A549 treated with CORT108297 at 1 μM for 4 hours (cell line): ENCODE results near the gene RFNG. TPM values are rescaled to one million over a fixed set of nuclear protein-coding genes. Genes with fewer than 3 reads are reported as not detected.

Experiments used
- total RNA-seq: library from RNA; stranded (reverse); fragments of 200-300 nt; extraction: Qiagen RNA extraction; gene quantifications from 5 replicates; pipeline ENCODE4 v1.2.3, GENCODE V29; 2022

The RFNG gene, protein sequence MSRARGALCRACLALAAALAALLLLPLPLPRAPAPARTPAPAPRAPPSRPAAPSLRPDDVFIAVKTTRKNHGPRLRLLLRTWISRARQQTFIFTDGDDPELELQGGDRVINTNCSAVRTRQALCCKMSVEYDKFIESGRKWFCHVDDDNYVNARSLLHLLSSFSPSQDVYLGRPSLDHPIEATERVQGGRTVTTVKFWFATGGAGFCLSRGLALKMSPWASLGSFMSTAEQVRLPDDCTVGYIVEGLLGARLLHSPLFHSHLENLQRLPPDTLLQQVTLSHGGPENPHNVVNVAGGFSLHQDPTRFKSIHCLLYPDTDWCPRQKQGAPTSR
- total RNA-seq = 16.5 to 27.3 TPM (median 26.4 TPM) in 5 replicates

DNA sequence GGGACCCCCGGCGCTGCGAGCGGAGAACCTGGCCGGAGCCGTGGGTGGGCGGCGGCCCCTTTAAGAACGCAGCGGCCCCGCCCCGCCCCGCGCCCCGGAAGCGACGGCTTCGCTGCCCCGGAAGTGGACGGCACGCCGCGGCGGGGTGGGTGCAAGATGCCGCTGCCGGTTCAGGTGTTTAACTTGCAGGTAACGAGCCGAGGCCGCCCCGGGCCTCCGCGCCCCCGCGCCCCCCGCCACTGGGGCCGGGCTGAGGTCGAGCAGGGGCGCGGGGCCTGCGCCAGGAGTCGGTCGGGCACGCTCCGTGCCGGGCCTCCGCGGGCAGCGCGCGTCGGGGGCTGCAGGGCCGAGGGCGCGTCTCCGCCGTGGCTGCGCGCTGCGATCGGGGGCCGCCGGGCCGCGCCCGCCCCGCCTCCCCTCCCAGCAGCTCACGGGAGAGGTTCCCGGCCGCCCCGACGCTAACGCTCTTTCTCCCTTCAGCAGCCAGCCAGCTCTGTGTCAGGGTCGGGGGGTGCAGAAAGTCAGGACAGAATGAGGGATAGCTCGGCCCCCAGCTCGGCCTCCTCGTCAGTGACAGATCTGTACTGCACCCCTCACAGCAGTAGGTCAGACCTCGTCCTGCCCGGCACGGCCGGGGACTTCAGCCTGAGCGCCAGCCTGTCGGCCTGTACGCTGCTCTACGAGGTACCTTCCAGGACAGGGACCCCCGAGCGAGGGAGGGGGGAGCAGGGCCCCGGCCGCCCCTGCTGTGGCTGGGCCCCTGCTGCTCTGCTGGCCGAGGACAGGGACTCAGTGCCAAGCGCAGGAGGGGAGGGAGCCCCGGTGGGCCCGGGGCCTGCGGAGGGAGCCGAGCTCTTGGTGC lies at the start of gene RFNG, which contains the start of gene GPS1:
Gene RFNG, minus strand, starts transcription at position 36 of the 862 bp plus-strand sequence. CDS start 45 bp downstream, outside the sequence.
Gene GPS1, plus strand, starts transcription at position 123 of the 862 bp plus-strand sequence. Its CDS starts 34 bp downstream, at position 157.

DNA sequence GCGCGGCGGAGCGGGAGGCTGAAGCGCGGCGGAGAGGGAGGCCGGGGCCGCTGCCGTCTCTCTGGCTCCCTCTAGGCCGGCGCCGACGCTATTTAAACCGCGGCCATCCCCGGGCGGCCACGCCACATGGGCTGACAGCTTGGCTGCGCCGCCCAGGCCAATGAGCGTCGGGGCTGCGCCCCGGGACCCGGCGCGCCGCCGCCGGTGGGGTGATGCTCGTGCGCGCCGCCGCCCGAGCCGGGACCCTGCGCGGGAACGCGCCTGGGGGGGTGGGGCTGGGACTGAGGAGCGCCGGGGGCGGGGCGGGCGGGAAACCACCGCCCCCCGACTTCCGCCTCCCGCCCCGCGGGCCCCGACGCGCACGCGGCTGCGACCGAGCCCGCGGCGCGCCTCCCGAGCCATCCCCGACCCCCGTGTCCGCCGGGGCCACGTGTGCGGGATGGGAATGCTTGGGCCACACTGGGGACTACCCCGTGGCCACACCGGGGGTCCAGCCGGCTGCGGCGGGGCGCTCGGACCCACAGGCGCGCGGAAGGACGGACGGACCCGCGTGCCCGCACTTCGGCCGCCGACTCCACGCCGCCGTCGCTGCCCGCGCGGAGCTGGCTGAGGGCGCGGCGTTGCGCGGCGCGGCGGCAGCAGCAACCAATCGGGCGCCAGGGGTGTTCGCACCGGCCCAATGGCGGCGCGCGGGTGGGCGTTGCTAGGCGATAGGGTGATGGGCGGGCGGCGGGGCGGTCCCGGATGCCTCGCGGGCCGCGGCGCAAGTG lies 46.7 kb upstream of the RFNG start, which contains the start of gene FASN:
Gene FASN, minus strand, starts transcription at position 68 of the 770 bp plus-strand sequence. CDS start 1,791 bp downstream, outside the sequence.

DNA sequence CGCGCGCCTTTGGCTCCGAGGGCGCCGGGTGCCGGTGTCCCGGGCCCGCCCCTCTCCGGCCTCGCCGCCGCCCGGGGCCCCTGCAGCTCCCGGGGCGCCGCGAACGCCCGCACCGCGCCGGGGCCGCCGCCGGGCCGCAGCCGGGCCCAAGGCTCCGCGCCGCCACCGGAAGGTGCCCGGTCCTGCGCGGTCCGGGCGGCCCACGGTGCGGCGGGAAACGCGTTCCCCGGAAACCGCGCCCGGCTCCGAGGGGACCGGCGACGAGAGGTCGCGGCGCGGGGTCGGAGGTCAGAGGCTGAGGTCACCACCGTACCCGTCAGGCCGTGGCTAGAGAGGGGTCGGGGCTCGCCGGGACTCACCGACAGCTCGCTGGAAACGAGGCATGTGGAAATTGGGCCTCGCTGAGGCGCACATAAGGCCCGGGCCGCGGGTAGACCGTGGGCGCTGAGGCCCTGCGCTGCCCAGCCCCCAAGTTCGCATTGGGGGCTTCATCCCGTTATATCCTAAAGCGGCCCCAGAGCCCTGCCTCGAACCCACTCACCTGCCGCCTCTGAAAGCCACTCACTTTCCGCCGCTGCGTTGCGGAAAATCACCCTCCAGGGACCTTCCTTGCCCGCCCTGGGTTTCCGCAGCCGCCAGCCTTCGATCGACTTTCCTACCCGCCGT lies 14.2 kb upstream of the RFNG start, which contains the start of gene DUS1L:
Gene DUS1L, minus strand, starts transcription at position 167 of the 666 bp plus-strand sequence. CDS start 745 bp downstream, outside the sequence.

DNA sequence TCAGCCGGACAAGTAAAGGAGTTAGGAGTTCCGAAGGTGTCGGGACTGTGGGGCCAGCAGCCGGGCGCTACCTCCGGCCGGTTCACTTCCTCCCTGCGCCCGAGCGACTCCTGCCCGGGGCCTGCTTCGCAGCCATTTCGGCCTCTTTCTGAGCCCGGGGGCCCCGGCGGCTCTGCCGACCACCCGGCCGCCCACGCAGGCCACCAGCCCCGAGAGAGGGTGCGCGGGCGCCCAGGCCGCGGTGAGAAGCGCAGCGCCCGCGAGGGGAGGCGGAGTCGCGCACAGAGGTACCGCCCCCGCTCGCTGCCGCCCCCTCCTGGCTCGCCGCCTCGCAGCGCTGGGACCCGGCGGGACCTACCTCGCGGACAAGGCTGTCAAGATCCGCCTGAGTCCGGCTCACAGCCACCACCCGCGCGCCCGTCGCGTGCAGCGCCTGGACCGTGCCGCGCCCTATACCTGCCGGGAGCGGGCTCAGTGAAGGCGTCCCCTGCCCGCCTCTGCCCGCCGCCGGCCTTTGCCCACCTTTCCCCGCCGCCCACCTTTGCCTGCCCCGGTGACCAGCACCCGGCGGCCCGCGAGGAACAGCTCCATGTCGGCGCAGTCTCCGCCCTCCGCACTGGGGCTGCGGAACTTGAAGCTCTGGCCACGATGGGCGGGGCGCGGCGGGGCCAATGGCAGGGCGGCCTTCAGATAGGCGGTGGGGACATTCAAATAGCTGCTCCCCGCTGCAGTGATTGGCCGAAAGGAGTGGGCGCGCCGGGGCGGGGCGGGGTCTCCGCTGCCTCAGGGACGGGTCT lies 14.3 kb downstream of the RFNG start, which contains the start of gene DCXR:
Gene DCXR, minus strand, starts transcription at position 606 of the 797 bp plus-strand sequence. Its CDS starts 15 bp downstream, at position 591.

DNA sequence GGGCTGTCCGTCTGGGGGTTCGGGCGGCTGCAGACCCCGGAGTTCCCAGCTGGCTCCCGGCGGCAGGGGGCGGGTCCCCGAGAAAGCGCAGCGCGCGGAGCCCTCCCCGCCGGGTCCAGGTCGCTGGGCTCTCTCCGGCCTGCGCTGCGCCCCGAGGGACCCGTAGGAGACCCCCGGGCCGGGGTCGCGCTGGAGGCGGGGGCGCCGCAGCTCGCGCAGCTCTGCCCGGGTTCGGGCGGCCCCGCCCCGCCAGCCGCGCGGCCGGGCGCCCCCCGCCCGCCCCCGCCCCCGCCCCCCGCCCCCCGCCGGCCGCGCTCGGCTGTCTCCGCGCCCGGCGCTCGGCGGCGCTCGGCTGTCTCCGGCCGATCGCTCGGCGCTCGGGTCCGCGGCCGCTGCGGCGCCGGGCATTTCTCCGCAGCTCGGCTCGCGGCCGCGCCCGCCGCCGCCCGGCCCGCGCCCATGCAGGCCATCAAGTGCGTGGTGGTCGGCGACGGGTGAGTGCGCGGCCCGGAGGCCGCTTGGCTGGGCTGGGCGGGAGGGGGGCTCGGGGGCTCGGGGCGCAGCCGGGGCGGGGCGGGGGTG lies 20.2 kb downstream of the RFNG start, which contains the start of gene RAC3:
Gene RAC3, plus strand, starts transcription at position 376 of the 582 bp plus-strand sequence. Its CDS starts 84 bp downstream, at position 460.

DNA sequence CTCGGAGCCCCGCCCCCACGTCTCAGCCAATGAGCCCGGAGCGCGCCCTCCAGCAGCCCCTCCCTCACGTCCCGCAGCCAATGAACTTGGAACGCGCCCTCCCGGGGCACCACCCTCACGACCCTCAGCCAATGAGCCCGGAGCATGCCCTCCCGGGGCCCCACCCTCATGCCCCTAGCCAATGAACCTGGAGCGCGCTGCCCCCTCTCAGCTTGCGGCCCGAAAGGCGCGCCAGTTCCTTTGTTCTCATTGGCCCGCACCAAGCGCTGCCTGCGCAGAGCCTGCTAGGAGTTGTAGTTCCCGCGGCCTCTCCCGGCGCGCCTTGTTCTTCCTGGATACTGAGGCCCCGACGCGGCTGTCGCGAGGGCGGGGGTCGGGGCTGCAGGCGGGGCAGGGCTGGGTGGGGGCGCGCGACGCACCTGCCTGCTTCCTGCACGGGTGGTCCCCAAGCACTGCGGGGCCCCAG lies 28.6 kb downstream of the RFNG start, which contains the start of gene LRRC45:
Gene LRRC45, plus strand, starts transcription at position 325 of the 466 bp plus-strand sequence. CDS start 339 bp downstream, outside the sequence.

DNA sequence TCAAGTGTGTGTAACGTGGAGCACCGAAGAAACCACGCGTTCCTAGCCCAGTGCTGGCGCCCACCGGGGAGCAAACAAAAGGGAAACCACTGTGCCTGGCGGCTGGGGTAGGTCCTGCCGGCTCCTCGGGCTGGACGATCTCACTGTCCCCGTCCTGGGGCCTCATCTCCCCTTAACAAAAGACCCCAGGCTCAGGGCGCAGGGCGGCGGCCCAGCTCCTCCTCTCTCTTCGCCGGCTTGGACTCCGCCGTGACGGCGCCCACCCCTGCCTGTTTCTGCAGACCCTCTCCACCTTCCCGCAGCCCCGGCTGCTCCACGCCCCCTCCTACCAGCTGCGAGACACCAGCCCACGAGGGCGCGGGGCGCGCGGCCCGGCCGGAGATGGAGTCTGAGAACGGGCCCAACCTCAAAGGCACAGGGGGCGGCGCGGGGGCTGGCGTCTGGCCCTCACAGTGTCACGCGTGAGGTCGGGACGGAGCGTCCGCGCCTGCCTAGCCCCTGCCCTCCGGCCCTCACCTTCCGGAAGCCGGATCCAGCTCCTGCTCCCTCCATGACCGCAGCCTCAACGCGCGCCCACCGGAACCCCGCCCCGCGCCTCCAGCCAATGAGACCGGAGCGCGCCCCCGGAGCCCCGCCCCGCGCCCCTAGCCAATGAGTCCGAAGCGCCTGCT lies 29.2 kb downstream of the RFNG start, which contains the start of gene CENPX:
Gene CENPX, minus strand, starts transcription at position 569 of the 671 bp plus-strand sequence. Its CDS starts 17 bp downstream, at position 552.

Other genes with a start within 250 kb of the RFNG start
- 0.17 to 0.50 TPM (median 0.23 TPM) in 5 replicates for gene GCGR, start 247.7 kb downstream of the RFNG start, total RNA-seq
- gene MCRIP1, start 218.5 kb downstream of the RFNG start, total RNA-seq = 78.0 to 115 TPM (median 102 TPM) in 5 replicates
- gene PPP1R27, start 216.8 kb downstream of the RFNG start, total RNA-seq = 0.10 to 0.43 TPM (median 0.17 TPM) in 4 of 5 replicates, not detected in the other
- 690 to 732 TPM (median 705 TPM) in 5 replicates for gene P4HB, start 191.3 kb downstream of the RFNG start, total RNA-seq
- gene ARHGDIA, start 180.5 kb downstream of the RFNG start, total RNA-seq = 603 to 678 TPM (median 626 TPM) in 5 replicates
- gene ALYREF, start 160.2 kb downstream of the RFNG start, total RNA-seq = 170 to 255 TPM (median 241 TPM) in 5 replicates
- 182 to 330 TPM (median 298 TPM) in 5 replicates for gene ANAPC11, start 160.1 kb downstream of the RFNG start, total RNA-seq
- 0.51 to 0.77 TPM (median 0.61 TPM) in 5 replicates for gene NPB, start 149.6 kb downstream of the RFNG start, total RNA-seq
- gene PCYT2, start 140.4 kb downstream of the RFNG start, total RNA-seq = 12.9 to 17.1 TPM (median 16.7 TPM) in 5 replicates
- 28.6 to 46.2 TPM (median 44.4 TPM) in 5 replicates for gene SIRT7, start 133.6 kb downstream of the RFNG start, total RNA-seq
- gene MAFG, start 124.1 kb downstream of the RFNG start, total RNA-seq = 29.9 to 49.3 TPM (median 41.7 TPM) in 5 replicates
- gene PYCR1, start 114.5 kb downstream of the RFNG start, total RNA-seq = 66.6 to 94.6 TPM (median 92.7 TPM) in 5 replicates
- gene MYADML2, start 104.6 kb downstream of the RFNG start, total RNA-seq = not detected in 5 replicates
- 0.30 to 0.57 TPM (median 0.45 TPM) in 5 replicates for gene NOTUM, start 90.6 kb downstream of the RFNG start, total RNA-seq
- gene ASPSCR1, start 74.2 kb downstream of the RFNG start, total RNA-seq = 23.6 to 32.1 TPM (median 29.2 TPM) in 5 replicates
- gene CENPX, start 28.9 kb downstream of the RFNG start, total RNA-seq = 148 to 219 TPM (median 196 TPM) in 5 replicates
- 10.5 to 20.2 TPM (median 16.2 TPM) in 5 replicates for gene LRRC45, start 28.5 kb downstream of the RFNG start, total RNA-seq
- gene RAC3, start 20.1 kb downstream of the RFNG start, total RNA-seq = 22.8 to 41.7 TPM (median 37.9 TPM) in 5 replicates
- 64.0 to 107 TPM (median 101 TPM) in 5 replicates for gene DCXR, start 14.1 kb downstream of the RFNG start, total RNA-seq
- 100 to 150 TPM (median 145 TPM) in 5 replicates for gene GPS1, start 87 bp upstream of the RFNG start, total RNA-seq
- gene DUS1L, start 14.0 kb upstream of the RFNG start, total RNA-seq = 77.1 to 164 TPM (median 141 TPM) in 5 replicates
- 100 to 142 TPM (median 139 TPM) in 5 replicates for gene FASN, start 46.4 kb upstream of the RFNG start, total RNA-seq
- gene CCDC57, start 161.0 kb upstream of the RFNG start, total RNA-seq = 17.5 to 27.8 TPM (median 25.5 TPM) in 5 replicates
- 102 to 140 TPM (median 132 TPM) in 5 replicates for gene SLC16A3, start 177.2 kb upstream of the RFNG start, total RNA-seq
- 163 to 200 TPM (median 196 TPM) in 5 replicates for gene CSNK1D, start 221.9 kb upstream of the RFNG start, total RNA-seq